Measurements from ENCODE around the gene RELA.
A peak's percentile ranks its signal among the peaks of the same experiment; 100 is the strongest.
"Not testable (repeated sequence)": the region's sequence is repeated elsewhere in the genome, so short reads cannot be mapped to it uniquely, and the experiment has no call there.

Gene RELA
- 188 to 340 reads per million in 2 donors for total RNA-seq

DNA sequence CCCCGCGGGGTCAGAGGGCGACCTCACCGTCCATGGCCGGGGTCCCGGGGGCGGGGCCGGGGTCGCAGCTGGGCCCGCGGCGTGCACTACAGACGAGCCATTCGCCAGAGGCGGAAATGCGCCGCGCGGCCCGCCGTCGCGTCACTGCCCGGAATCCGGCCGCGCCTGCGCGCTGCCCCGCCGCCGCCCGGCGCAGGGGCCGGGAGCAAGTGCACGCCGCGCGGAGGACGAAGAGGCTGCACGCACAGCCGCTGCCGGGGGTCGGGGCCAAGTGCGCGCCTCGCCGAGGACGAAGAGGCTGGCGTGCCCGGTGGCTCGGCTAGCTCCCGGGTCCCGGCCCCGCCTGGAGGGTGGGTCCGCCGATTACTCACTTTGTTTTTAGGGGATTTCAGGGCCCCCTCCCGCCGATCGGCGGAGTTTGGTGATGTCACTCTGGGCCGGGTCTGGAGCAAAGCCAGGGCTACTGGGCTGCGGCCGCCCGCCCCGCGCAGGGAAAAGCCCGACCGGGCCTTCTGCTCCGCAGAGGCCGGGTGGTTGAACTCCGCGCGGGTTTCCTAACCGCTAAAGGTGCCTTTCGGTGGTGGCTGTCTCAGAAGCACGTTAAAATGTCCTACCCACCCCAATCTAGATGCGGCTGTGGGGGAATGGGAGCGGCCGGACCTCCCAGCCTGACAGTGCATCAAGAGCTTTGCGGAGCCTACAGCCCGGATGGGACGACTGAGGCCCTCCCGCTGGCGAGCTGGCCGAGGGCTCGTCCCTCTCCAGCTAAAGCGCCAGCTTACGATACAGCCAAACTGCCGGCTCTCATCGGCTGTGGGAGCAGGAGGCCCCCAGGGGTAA lies at the start of gene RELA:
TSS of gene RELA (minus strand) at position 118 of the 840 bp plus-strand sequence. CDS start at position 34, 84 bp downstream.
- DNase-seq = peak; percentile 78 to 94 (median 85)

GRCh38 chr11:65711785-65712632 lies 49.3 kb upstream of the RELA start, which contains the start of gene KAT5:
Gene KAT5 (plus strand): TSS chr11:65712252. CDS start chr11:65712268, 16 bp downstream.
- DNase-seq = peak; percentile 92 to 99 (median 97)

- no peak for DNase-seq
Observed at GRCh38 chr11:65710421-65710820, 47.7 kb upstream of the RELA start.

DNA sequence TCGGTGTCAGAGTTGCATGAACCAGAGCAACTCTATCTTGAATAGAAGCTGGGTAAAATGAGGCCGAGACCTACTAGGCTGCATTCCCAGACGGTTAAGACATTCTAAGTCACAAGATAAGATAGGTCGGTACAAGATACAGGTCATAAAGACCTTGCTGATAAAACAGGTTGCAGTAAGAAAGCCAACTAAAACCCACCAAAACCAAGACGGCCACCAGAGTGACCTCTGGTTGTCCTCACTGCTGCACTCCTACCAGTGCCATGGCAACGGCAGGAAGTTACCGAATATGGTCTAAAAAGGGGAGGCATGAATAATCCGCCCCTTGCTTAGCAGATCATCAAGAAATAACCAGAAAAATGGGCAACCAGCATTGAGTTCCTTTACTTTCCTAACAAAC lies 46.9 kb upstream of the RELA start:
- no peak for DNase-seq

- no peak for DNase-seq
Observed at GRCh38 chr11:65708451-65708850, 45.7 kb upstream of the RELA start.

- not testable (repeated sequence) for DNase-seq
Observed at GRCh38 chr11:65707002-65707401, 44.3 kb upstream of the RELA start.

- peak; percentile 28 to 75 (median 64) for DNase-seq
Observed at GRCh38 chr11:65706303-65706763, 43.6 kb upstream of the RELA start.

- DNase-seq = no peak
Observed at GRCh38 chr11:65703846-65704245, 41.1 kb upstream of the RELA start.

DNA sequence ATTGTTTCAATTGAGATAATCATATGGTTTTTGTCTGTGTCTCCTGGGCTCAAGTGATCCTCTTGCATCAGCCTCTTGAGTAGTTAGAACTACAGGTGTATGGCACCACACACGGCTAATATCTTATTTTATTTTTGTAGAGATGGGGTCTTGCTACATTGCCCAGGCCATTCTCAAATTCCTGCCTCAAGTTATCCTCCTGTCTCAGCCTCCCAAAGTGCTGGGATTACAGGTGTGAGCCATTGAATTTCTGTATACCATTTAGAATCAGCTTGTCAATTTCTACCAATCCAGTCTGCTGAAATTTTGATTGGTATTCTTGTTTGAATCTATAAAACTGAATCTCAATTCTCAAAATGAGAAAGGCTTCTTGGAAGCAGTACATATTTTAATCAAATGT lies 39.0 kb upstream of the RELA start:
- DNase-seq = no peak

DNA sequence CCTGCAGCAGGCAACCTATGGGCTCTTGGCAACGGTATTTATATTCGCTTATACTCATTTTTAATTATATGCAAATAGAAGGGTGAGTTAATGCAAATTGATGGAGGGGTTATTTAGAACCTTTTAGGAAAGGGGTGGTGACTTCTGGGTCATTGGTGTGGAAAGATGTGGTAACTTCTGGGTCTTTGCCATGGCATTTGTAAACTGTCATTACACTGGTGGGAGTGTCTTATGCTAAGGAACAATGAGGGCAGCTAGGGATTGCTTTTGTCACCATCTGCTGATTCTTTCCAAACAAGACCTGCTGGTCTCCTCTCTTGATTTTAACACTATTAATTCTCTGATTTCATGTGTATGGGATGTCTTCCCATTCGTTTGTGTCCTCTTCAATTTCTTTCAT lies 37.7 kb upstream of the RELA start:
- no peak for DNase-seq

DNA sequence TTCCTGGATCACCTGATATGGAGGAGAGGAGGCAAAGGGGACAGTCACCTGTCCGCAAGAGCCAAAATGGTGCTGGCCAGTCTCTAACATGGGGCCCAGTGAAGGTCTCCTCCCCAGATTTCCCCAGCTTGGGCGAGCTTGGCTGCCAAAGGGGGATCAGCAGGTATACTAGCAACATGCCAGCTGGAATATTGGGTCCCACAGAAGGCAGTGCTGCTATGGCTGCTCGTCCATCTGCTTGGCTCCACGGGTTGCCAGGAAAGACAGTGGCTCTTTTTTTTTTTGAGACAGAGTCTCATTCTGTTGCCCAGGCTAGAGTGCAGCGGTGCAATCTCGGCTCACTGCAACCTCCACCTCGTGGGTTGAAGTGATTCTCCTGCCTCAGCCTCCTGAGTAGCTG lies 36.6 kb upstream of the RELA start:
- DNase-seq = no peak

- DNase-seq = no peak
Observed at GRCh38 chr11:65698205-65698604, 35.5 kb upstream of the RELA start.

DNA sequence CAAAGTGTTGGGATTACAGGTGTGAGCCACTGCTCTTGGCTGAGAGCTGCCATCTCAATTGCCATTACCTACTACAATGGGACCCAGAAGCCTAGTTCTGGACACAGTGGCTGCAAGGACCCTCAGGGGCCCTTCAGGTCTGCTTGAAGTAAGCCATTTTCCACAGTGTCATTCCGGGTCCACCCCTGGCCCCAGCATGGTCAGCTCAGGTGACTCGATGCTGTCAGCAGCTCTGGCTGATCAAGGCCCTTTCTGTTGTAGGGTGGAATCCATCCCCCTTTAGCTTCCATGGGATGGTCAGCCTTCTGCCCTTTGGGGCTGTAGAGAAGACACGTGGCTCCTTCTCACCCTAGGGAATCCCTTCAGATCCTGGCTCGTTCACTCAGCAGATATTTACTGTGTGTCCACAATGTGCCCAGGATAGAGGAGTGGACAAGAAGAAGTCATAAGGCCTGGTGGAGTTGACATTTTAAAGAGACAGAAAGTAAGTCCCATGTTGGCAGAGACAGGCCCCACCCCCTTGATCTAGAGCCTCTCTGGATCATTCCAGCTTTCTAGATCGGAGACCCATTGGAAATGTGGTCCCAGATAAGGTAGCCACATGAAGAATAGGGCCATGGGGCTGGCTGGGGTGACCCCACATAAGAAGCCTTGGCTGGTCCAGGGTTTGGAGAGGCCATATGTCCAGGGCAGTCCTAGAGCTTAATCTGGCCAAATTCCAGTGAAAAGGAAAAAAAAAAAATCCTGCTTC lies 34.3 kb upstream of the RELA start:
- DNase-seq = no peak

- DNase-seq = no peak
Observed at GRCh38 chr11:65695459-65696241, 32.9 kb upstream of the RELA start.

- DNase-seq = no peak
Observed at GRCh38 chr11:65692367-65692766, 29.7 kb upstream of the RELA start.

GRCh38 chr11:65691847-65692246 lies 29.1 kb upstream of the RELA start:
- DNase-seq = not testable (repeated sequence)

GRCh38 chr11:65685981-65686380 lies 23.3 kb upstream of the RELA start:
- DNase-seq = no peak

DNA sequence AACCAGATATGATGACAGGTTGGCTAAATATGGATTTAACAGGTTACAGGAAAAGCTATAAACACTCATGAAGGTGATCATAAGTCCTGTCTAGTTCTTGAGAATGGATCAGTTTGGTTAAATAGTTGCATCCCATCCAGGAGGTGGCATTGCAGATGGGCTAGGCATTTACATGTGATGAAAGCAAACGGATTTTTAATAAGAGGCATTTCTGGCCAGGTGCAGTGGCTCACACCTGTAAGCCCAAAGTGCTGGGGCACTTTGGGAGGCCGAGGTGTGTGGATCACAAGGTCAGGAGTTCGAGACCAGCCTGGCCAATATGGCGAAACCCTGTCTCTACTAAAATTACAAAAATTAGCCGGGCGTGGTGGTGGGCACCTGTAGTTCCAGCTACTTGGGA lies 20.8 kb upstream of the RELA start:
- DNase-seq = not testable (repeated sequence)

DNA sequence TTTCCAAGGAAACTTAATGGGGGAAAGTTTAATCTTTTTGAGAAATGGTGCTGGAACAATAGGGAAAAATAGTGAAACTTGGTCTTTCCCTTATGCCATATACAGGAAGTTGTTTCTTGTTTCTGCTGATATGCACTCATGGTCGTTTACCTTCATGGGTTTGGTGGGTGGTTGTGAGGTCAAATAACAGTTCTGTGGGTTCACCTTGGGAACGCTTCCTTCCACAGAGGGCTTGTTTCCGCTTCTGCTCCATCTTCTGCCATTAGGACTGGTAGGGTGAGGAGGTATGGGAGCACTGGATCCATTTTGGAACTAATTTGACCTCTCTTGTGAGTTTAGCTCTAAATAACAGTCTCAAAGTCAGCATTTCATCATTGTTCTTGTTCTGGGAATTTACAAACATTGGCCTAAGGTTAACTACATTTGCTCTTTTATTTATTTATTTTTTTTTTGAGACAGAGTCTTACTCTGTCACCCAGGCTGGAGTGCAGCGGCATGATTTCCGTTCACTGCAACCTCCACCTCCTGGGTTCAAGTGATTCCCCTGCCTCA lies 17.6 kb upstream of the RELA start:
- no peak for DNase-seq

GRCh38 chr11:65672982-65673381 lies 10.3 kb upstream of the RELA start:
- no peak for DNase-seq

DNA sequence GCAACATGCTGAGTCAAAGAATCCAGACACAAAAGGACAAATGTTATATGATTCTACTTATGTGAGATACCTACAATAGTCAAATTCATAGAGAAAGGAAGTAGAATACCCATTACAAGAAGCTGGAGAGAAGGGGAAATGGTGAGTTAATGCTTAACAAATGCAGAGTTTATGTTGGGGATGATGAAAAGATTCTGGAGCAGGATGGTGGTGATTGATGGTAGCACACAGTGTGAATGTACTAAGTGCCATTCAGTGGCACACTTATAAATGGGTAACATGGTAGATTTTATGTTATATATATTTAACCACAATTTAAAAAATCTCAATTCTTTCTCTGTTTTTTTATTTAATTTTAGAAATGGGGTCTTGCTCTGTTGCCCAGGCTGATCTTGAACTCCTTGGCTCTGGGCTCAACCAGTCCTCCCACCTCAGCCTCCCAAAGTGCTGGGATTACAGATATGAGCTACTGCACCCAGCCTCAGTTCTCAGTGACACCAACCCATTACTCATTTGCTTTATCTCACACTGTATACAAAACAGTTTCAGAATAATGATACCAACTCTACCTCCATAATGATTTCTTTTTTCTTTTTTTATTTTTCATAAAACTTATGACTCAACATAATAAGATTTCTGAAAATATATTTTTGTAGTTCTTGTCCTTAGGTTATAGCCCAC lies 9.6 kb upstream of the RELA start:
- no peak for DNase-seq

Measured in T-helper 2 cell (primary cell).